Neural cell (in vitro differentiated cells): ENCODE data around the gene NCKAP5. TPM values are rescaled to one million over a fixed set of nuclear protein-coding genes. Genes with fewer than 3 reads are reported as not detected.

Experiments
- H2AFZ ChIP-seq: fragments of 200-600, 300-800 bp; sonication (generic), shearing (Covaris generic); 2 replicates; pipeline ENCODE4 v1.6.0; 2014; ENCODE audit warnings: low read depth, mild to moderate bottlenecking, antibody characterized with exemption, low read length, moderate library complexity
- H3F3A ChIP-seq: fragments of 200-600 bp; shearing (Covaris generic); 2 replicates; pipeline ENCODE4 v1.6.1; 2016; ENCODE audit warnings: mild to moderate bottlenecking, moderate library complexity, mixed read lengths, antibody characterized with exemption, low read length; ENCODE audit not compliant: insufficient read depth, poor library complexity, severe bottlenecking
- H3K27ac ChIP-seq: fragments of 200-600, 300-800 bp; sonication (generic), shearing (Covaris generic); 2 replicates; pipeline ENCODE4 v1.5.1; 2014; ENCODE audit warnings: mild to moderate bottlenecking, low read length, moderate library complexity
- H3K27me3 ChIP-seq: fragments of 300-800, 200-600 bp; sonication (generic), shearing (Covaris generic); 2 replicates; pipeline ENCODE4 v1.6.0; 2014; ENCODE audit warnings: mild to moderate bottlenecking, low read depth, low read length, moderate library complexity; ENCODE audit not compliant: insufficient read depth
- H3K36me3 ChIP-seq: fragments of 300-800, 200-600 bp; sonication (generic), shearing (Covaris generic); 2 replicates; pipeline ENCODE4 v1.5.1; 2014; ENCODE audit warnings: mild to moderate bottlenecking, antibody characterized with exemption, low read length, moderate library complexity; ENCODE audit not compliant: insufficient read depth
- H3K4me2 ChIP-seq: fragments of 300-800, 200-600 bp; sonication (generic), shearing (Covaris generic); 2 replicates; pipeline ENCODE4 v1.6.0; 2014; ENCODE audit warnings: mild to moderate bottlenecking, low read length
- H3K4me3 ChIP-seq: fragments of 300-800, 200-600 bp; sonication (generic), shearing (Covaris generic); 2 replicates; pipeline ENCODE4 v1.5.1; 2014; ENCODE audit warnings: mild to moderate bottlenecking, low read length, moderate library complexity
- H3K79me2 ChIP-seq: fragments of 200-600 bp; shearing (Covaris generic); replicated peaks from 2 replicates; pipeline ENCODE4 v1.6.0; 2014; ENCODE audit warnings: mild to moderate bottlenecking, low read length, moderate library complexity; ENCODE audit not compliant: insufficient read depth
- H3K9ac ChIP-seq: fragments of 300-800, 200-600 bp; sonication (generic), shearing (Covaris generic); 2 replicates; pipeline ENCODE4 v1.6.1; 2016; ENCODE audit warnings: mild to moderate bottlenecking, low read length, mixed read lengths
- H3K9me2 ChIP-seq: fragments of 200-600 bp; shearing (Covaris generic); 2 replicates; pipeline ENCODE4 v1.6.1; 2016; ENCODE audit warnings: mild to moderate bottlenecking, low read length, mixed read lengths; ENCODE audit not compliant: insufficient read depth
- H3K9me3 ChIP-seq: fragments of 200-600, 300-800 bp; sonication (generic), shearing (Covaris generic); 2 replicates; pipeline ENCODE4 v1.6.1; 2016; ENCODE audit warnings: mild to moderate bottlenecking, mixed run types, low read length, moderate library complexity, mixed read lengths
- H4K20me1 ChIP-seq: fragments of 200-600 bp; shearing (Covaris generic); 2 replicates; pipeline ENCODE4 v1.6.1; 2016; ENCODE audit warnings: mild to moderate bottlenecking, mixed run types; ENCODE audit not compliant: insufficient read depth
- CTCF ChIP-seq: fragments of 450-650 bp; IDR thresholded peaks from 2 replicates; pipeline ENCODE4 v1.5.1; 2014; ENCODE audit warnings: antibody characterized with exemption, mild to moderate bottlenecking, moderate library complexity; ENCODE audit not compliant: poor library complexity, severe bottlenecking
- EP300 ChIP-seq: fragments of 450-650 bp; conservative IDR thresholded peaks from 2 replicates; pipeline ENCODE4 v1.6.1; 2014; ENCODE audit warnings: antibody characterized with exemption, mild to moderate bottlenecking, moderate library complexity; ENCODE audit not compliant: poor library complexity, severe bottlenecking
- EZH2 ChIP-seq: fragments of 200-600, 300-800 bp; shearing (Covaris generic), sonication (generic); IDR thresholded peaks from 2 replicates; pipeline ENCODE4 v1.6.1; 2014; ENCODE audit warnings: antibody characterized with exemption, low read length, borderline replicate concordance, mild to moderate bottlenecking; ENCODE audit not compliant: insufficient read depth, poor library complexity, severe bottlenecking
- MXI1 ChIP-seq: fragments of 450-650 bp; conservative IDR thresholded peaks from 2 replicates; pipeline ENCODE4 v1.6.1; 2014; ENCODE audit warnings: antibody characterized with exemption, mild to moderate bottlenecking; ENCODE audit not compliant: poor library complexity, severe bottlenecking
- POLR2AphosphoS5 ChIP-seq: IDR thresholded peaks from 2 replicates; pipeline ENCODE4 v1.6.1; 2012
- RAD21 ChIP-seq: fragments of 450-650 bp; conservative IDR thresholded peaks from 2 replicates; pipeline ENCODE4 v1.6.1; 2014; ENCODE audit warnings: antibody characterized with exemption, mild to moderate bottlenecking, moderate library complexity
- SMC3 ChIP-seq: fragments of 450-650 bp; conservative IDR thresholded peaks from 2 replicates; pipeline ENCODE4 v1.6.1; 2014; ENCODE audit warnings: antibody characterized with exemption, mild to moderate bottlenecking, moderate library complexity; ENCODE audit not compliant: poor library complexity
- TAF1 ChIP-seq: IDR thresholded peaks from 2 replicates; pipeline ENCODE4 v1.6.1; 2012; ENCODE audit warnings: low read depth
- polyA plus RNA-seq: library from polyadenylated mRNA; depleted of rRNA; stranded (reverse); fragments of >200 nt; gene quantifications from 2 replicates; pipeline ENCODE4 v1.2.3, GENCODE V29; 2014
- TF ChIP-seq, protein P1 (sequence below): IDR thresholded peaks from 2 replicates; pipeline ENCODE4 v1.6.1; 2012; ENCODE audit warnings: borderline replicate concordance

Gene NCKAP5
- polyA plus RNA-seq, 1 donor from 2014 or later, result 2.4 TPM

GRCh38 chr2:133511679-133512078 lies 56.6 kb downstream of the NCKAP5 start:
- H3K9ac ChIP-seq, result no peak overlapping the region
- no peak overlapping the region for H3K4me2 ChIP-seq
- no peaks in the 10 kb centered on the region for H3K79me2 ChIP-seq
- no peaks in the 10 kb centered on the region for H4K20me1 ChIP-seq
- TF ChIP-seq RAD21 (no peak), EZH2 (no peak), TAF1 (no peak), EP300 (no peak), MXI1 (no peak), SMC3 (no peak)
- TF ChIP-seq, protein P1, sequence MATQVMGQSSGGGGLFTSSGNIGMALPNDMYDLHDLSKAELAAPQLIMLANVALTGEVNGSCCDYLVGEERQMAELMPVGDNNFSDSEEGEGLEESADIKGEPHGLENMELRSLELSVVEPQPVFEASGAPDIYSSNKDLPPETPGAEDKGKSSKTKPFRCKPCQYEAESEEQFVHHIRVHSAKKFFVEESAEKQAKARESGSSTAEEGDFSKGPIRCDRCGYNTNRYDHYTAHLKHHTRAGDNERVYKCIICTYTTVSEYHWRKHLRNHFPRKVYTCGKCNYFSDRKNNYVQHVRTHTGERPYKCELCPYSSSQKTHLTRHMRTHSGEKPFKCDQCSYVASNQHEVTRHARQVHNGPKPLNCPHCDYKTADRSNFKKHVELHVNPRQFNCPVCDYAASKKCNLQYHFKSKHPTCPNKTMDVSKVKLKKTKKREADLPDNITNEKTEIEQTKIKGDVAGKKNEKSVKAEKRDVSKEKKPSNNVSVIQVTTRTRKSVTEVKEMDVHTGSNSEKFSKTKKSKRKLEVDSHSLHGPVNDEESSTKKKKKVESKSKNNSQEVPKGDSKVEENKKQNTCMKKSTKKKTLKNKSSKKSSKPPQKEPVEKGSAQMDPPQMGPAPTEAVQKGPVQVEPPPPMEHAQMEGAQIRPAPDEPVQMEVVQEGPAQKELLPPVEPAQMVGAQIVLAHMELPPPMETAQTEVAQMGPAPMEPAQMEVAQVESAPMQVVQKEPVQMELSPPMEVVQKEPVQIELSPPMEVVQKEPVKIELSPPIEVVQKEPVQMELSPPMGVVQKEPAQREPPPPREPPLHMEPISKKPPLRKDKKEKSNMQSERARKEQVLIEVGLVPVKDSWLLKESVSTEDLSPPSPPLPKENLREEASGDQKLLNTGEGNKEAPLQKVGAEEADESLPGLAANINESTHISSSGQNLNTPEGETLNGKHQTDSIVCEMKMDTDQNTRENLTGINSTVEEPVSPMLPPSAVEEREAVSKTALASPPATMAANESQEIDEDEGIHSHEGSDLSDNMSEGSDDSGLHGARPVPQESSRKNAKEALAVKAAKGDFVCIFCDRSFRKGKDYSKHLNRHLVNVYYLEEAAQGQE, result no peak
- H3K27ac ChIP-seq, result no peak overlapping the region
- no peaks in the 10 kb centered on the region for H3K9me3 ChIP-seq
- H3F3A ChIP-seq, result no peaks in the 10 kb centered on the region
- H3K36me3 ChIP-seq, result no peaks in the 10 kb centered on the region
- no peaks in the 10 kb centered on the region for H3K9me2 ChIP-seq
- H3K4me3 ChIP-seq, result no peak overlapping the region
- no peaks in the 10 kb centered on the region for H3K27me3 ChIP-seq
- H2AFZ ChIP-seq, result no peak overlapping the region

- Histone ChIP-seq H3F3A (no peaks in the 10 kb centered on the region), H3K9me3 (no peaks in the 10 kb centered on the region), H3K9ac (peak overlapping the region; percentile 56), H3K4me2 (no peak overlapping the region), H4K20me1 (no peaks in the 10 kb centered on the region), H3K4me3 (no peak overlapping the region), H3K9me2 (no peaks in the 10 kb centered on the region), H2AFZ (no peak overlapping the region), H3K27me3 (no peaks in the 10 kb centered on the region), H3K36me3 (no peaks in the 10 kb centered on the region), H3K27ac (peak overlapping the region; percentile 94), H3K79me2 (no peaks in the 10 kb centered on the region)
- no peak for TF ChIP-seq POLR2AphosphoS5
- TF ChIP-seq, protein P1, result no peak
- TF ChIP-seq EZH2, result no peak
- TF ChIP-seq TAF1, result no peak
- TF ChIP-seq SMC3, result no peak
- no peak for TF ChIP-seq RAD21
- TF ChIP-seq MXI1, result no peak
- TF ChIP-seq EP300, result no peak
- TF ChIP-seq CTCF, result no peak
These were observed 58.5 kb downstream of the NCKAP5 start for GRCh38 chr2:133509777-133510176.
